Middle frontal gyrus (tissue), 1 donor: ENCODE data around the gene WT1.
"Not testable (repeated sequence)": the region's sequence is repeated elsewhere in the genome, so short reads cannot be mapped to it uniquely, and the experiment has no call there.

Experiments
- DNase-seq: peaks from one replicate; pipeline ENCODE4 v3.0.0-alpha.2; 2015; ENCODE audit warnings: low spot score; ENCODE audit errors: extremely low spot score

Gene WT1

GRCh38 chr11:32388871-32389770, 46.2 kb downstream of the WT1 start:
- DNase-seq: no peak

GRCh38 chr11:32388365-32388764, 47.0 kb downstream of the WT1 start:
- no peak for DNase-seq

GRCh38 chr11:32387411-32387810, 47.9 kb downstream of the WT1 start:
- no peak for DNase-seq

- no peak for DNase-seq
Observed at GRCh38 chr11:32386770-32387377, 48.5 kb downstream of the WT1 start.

GRCh38 chr11:32385998-32386397, 49.3 kb downstream of the WT1 start:
- no peak for DNase-seq

GRCh38 chr11:32382339-32383049, 52.8 kb downstream of the WT1 start:
- no peak for DNase-seq

GRCh38 chr11:32381179-32381578, 54.2 kb downstream of the WT1 start:
- no peak for DNase-seq

GRCh38 chr11:32379719-32380118, 55.6 kb downstream of the WT1 start:
- DNase-seq: no peak

- DNase-seq: no peak
Observed at GRCh38 chr11:32375826-32376225, 59.5 kb downstream of the WT1 start.

- no peak for DNase-seq
Observed at GRCh38 chr11:32374261-32374711, 61.1 kb downstream of the WT1 start.

- not testable (repeated sequence) for DNase-seq
Observed at GRCh38 chr11:32369987-32370386, 65.4 kb downstream of the WT1 start.

GRCh38 chr11:32366666-32367065, 68.7 kb downstream of the WT1 start:
- DNase-seq: no peak

- DNase-seq: no peak
Observed at GRCh38 chr11:32365192-32365591, 70.1 kb downstream of the WT1 start.

- DNase-seq: no peak
Observed at GRCh38 chr11:32358729-32359128, 76.6 kb downstream of the WT1 start.

GRCh38 chr11:32353884-32354283, 81.5 kb downstream of the WT1 start:
- DNase-seq: no peak

GRCh38 chr11:32348502-32348901, 86.8 kb downstream of the WT1 start:
- no peak for DNase-seq

- no peak for DNase-seq
Observed at GRCh38 chr11:32344946-32345345, 90.4 kb downstream of the WT1 start.

GRCh38 chr11:32343325-32344008, 91.9 kb downstream of the WT1 start:
- no peak for DNase-seq

GRCh38 chr11:32341620-32342613, 93.4 kb downstream of the WT1 start:
- DNase-seq: no peak

GRCh38 chr11:32340181-32340580, 95.2 kb downstream of the WT1 start:
- no peak for DNase-seq
